ENCODE data around the gene CTIF. TPM values are rescaled to one million over a fixed set of nuclear protein-coding genes. Genes with fewer than 3 reads are reported as not detected.

CTIF gene
- total RNA-seq, 1 experiment from 2014 or later, result 26.5 TPM

DNA sequence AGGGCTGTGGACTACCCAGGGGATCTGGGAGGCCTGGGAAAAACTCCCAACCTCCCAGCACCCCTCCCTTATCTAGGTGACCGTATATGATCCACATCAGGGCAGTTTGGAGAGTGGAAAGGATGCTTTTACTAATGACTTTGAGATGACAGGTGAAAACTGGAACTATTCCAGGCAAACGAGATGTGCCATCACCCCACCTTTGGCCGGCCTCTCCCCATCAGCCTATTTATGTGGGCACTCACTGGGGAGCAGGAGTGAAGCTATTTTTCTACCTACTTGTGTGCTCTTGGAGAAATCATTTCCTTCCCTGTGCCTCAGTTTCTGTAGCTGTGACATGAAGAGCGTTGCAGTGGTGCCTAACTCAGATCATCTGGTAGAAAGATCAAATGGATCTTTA, 304.8 kb downstream of the CTIF start:
- no peaks in the 10 kb centered on the region for H3K36me3 ChIP-seq (ENCODE audit: control insufficient read depth, insufficient read depth, low read length)
- in situ Hi-C loops (cut with HindIII; ENCODE audit: low pct_unique_long_range_greater_than_20kb, low sequenced_read_pairs), result loop anchor here (5.0 kb wide), 1 partner anchor 79 kb away; no protein-coding TSS in a partner anchor
- DNase-seq (ENCODE audit: low read depth, low spot score) (no peak), ATAC-seq (no peak)
- intact Hi-C loops (cut with micrococcal nuclease; ENCODE audit: unreplicated experiment), result no loop called here
- CTCF ChIA-PET, result interaction anchor here (0.6 kb wide), 1 partner anchor 12 kb away, joined by 4 read pairs; no protein-coding TSS in a partner anchor
- TF ChIP-seq, protein P1, sequence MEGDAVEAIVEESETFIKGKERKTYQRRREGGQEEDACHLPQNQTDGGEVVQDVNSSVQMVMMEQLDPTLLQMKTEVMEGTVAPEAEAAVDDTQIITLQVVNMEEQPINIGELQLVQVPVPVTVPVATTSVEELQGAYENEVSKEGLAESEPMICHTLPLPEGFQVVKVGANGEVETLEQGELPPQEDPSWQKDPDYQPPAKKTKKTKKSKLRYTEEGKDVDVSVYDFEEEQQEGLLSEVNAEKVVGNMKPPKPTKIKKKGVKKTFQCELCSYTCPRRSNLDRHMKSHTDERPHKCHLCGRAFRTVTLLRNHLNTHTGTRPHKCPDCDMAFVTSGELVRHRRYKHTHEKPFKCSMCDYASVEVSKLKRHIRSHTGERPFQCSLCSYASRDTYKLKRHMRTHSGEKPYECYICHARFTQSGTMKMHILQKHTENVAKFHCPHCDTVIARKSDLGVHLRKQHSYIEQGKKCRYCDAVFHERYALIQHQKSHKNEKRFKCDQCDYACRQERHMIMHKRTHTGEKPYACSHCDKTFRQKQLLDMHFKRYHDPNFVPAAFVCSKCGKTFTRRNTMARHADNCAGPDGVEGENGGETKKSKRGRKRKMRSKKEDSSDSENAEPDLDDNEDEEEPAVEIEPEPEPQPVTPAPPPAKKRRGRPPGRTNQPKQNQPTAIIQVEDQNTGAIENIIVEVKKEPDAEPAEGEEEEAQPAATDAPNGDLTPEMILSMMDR (IDR thresholded peaks at IDR 0.05), result no peak
- no peak for TF ChIP-seq POLR2AphosphoS5 (IDR thresholded peaks at IDR 0.05; ENCODE audit: low read depth, low read length)
- POLR2A ChIA-PET, result no interaction called here
- no peaks in the 10 kb centered on the region for H3K27me3 ChIP-seq (ENCODE audit: control insufficient read depth, insufficient read depth, low read length)
- H3K27ac ChIP-seq (ENCODE audit: low read length), result peak overlapping the region; percentile 68
- H3K9me3 ChIP-seq (ENCODE audit: control insufficient read depth, insufficient read depth, low read depth, low read length), result no peaks in the 10 kb centered on the region
- no TSS peak for BruUV-seq (replicated peaks)
- H3K4me3 ChIP-seq (ENCODE audit: low read depth in 2 of 2, low read length in 2 of 2), result no peak overlapping the region
- H3K4me1 ChIP-seq (ENCODE audit: control insufficient read depth, insufficient read depth, low read length), result peaks cover 52% of the 10 kb centered on the region

DNA sequence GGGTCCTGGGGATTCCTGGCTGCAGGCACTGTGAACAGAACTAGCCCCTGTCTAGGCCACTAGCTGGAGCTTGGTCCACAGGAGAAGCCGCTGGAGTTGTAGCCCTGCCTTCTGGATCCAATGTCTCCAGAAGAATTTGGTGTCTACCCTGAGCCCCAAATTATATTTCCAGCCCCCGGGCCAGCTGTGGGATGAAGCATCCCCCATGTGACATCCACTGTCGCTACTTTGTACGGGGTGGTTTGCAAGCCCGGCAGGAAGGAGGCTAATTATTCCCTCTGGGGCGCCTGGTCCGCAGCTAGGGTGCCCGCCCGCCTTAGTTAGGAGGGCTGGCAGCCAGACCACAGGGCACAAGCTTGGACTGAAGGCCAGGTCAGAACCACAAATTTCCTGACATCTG, 305.4 kb downstream of the CTIF start:
- Histone ChIP-seq H3K27me3 (ENCODE audit: control insufficient read depth, insufficient read depth, low read length) (no peaks in the 10 kb centered on the region), H3K27ac (ENCODE audit: low read length) (peak overlapping the region; percentile 68; the same call in 1 of the 2 replicates), H3K4me3 (ENCODE audit: low read depth in 2 of 2, low read length in 2 of 2) (no peak overlapping the region), H3K4me1 (ENCODE audit: control insufficient read depth, insufficient read depth, low read length) (peaks cover 46% of the 10 kb centered on the region), H3K36me3 (ENCODE audit: control insufficient read depth, insufficient read depth, low read length) (no peaks in the 10 kb centered on the region), H3K9me3 (ENCODE audit: control insufficient read depth, insufficient read depth, low read depth, low read length) (no peaks in the 10 kb centered on the region)
- in situ Hi-C loops (cut with HindIII; ENCODE audit: low pct_unique_long_range_greater_than_20kb, low sequenced_read_pairs) (loop anchor here (5.0 kb wide), 1 partner anchor 78 kb away; no protein-coding TSS in a partner anchor), intact Hi-C loops (cut with micrococcal nuclease; ENCODE audit: unreplicated experiment) (no loop called here)
- DNase-seq (ENCODE audit: low read depth, low spot score) (no peak), ATAC-seq (no peak)
- TF ChIP-seq, protein P2, sequence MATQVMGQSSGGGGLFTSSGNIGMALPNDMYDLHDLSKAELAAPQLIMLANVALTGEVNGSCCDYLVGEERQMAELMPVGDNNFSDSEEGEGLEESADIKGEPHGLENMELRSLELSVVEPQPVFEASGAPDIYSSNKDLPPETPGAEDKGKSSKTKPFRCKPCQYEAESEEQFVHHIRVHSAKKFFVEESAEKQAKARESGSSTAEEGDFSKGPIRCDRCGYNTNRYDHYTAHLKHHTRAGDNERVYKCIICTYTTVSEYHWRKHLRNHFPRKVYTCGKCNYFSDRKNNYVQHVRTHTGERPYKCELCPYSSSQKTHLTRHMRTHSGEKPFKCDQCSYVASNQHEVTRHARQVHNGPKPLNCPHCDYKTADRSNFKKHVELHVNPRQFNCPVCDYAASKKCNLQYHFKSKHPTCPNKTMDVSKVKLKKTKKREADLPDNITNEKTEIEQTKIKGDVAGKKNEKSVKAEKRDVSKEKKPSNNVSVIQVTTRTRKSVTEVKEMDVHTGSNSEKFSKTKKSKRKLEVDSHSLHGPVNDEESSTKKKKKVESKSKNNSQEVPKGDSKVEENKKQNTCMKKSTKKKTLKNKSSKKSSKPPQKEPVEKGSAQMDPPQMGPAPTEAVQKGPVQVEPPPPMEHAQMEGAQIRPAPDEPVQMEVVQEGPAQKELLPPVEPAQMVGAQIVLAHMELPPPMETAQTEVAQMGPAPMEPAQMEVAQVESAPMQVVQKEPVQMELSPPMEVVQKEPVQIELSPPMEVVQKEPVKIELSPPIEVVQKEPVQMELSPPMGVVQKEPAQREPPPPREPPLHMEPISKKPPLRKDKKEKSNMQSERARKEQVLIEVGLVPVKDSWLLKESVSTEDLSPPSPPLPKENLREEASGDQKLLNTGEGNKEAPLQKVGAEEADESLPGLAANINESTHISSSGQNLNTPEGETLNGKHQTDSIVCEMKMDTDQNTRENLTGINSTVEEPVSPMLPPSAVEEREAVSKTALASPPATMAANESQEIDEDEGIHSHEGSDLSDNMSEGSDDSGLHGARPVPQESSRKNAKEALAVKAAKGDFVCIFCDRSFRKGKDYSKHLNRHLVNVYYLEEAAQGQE (IDR thresholded peaks at IDR 0.05; ENCODE audit: insufficient read depth in 1 of 2, low read depth in 2 of 2, low read length in 1 of 2), result no peak
- TF ChIP-seq, protein P1 (IDR thresholded peaks at IDR 0.05), result no peak
- TF ChIP-seq TCF7L2 (IDR thresholded peaks at IDR 0.05; ENCODE audit: low read depth, low read length) (no peak), POLR2AphosphoS5 (IDR thresholded peaks at IDR 0.05; ENCODE audit: low read depth, low read length) (no peak), SIN3A (IDR thresholded peaks at IDR 0.05; ENCODE audit: borderline replicate concordance, insufficient read depth, low read depth, low read length) (no peak)
- ChIA-PET POLR2A (no interaction called here), CTCF (no interaction called here)
- no TSS peak for BruUV-seq (replicated peaks)
